Measurements from ENCODE around the gene BMPR2. TPM values are rescaled to one million over a fixed set of nuclear protein-coding genes. Genes with fewer than 3 reads are reported as not detected.

BMPR2 gene
- total and polyA plus RNA-seq, 2 of the 4 experiments (the other 2 are of a cell fraction): 17.0 to 30.1 TPM

GRCh38 chr2:202378662-202379358 is 2.7 kb downstream of the BMPR2 start:
- no peaks in the 10 kb centered on the region for H3K27me3 ChIP-seq (ENCODE audit: control insufficient read depth, insufficient read depth, low read length)
- ChIA-PET POLR2A (ENCODE audit: unreplicated experiment) (interaction anchor here (0.6 kb wide), 1 partner anchor 48 kb away, joined by 9 read pairs; no protein-coding TSS in a partner anchor), CTCF (no interaction called here)
- peaks cover 0 to 24% of the 10 kb centered on the region in 2 experiments; a peak in 2 of 4 replicates for H3K79me1 ChIP-seq (ENCODE audit: low read depth in 1 of 2, low read length in 2 of 2)
- no peaks in the 10 kb centered on the region for H3K36me3 ChIP-seq (ENCODE audit: control insufficient read depth, insufficient read depth, low read length)
- peak overlapping the region; percentile 66; the same call in 1 of the 2 replicates for H3K9ac ChIP-seq (ENCODE audit: low read depth, low read length)
- intact Hi-C loops (cut with micrococcal nuclease): loop anchor here (5.0 to 10.0 kb wide), 6 partner anchors 48 to 344 kb away; partner anchors contain the start of gene FZD7
- no peak overlapping the region for H2BK120ac ChIP-seq (ENCODE audit: low read depth, low read length)
- peaks cover 6% of the 10 kb centered on the region; the same call in 1 of the 2 replicates for H3K4me1 ChIP-seq (ENCODE audit: control insufficient read depth, insufficient read depth, low read length)
- H4K8ac ChIP-seq (ENCODE audit: low read depth in 2 of 2, low read length in 2 of 2): no peak overlapping the region
- no peak overlapping the region for H4K5ac ChIP-seq (ENCODE audit: low read depth, low read length)
- no peak overlapping the region for H3K18ac ChIP-seq (ENCODE audit: low read depth, low read length)
- H2BK15ac ChIP-seq (ENCODE audit: low read depth, low read length): no peak overlapping the region
- no peak overlapping the region for H2BK20ac ChIP-seq (ENCODE audit: low read depth, low read length)
- in situ Hi-C loops (cut with MboI; ENCODE audit: low sequenced_read_pairs): no loop called here
- TF ChIP-seq RFX5 (IDR thresholded peaks at IDR 0.05; ENCODE audit: low read depth, low read length) (no peak), NFE2L2 (IDR thresholded peaks at IDR 0.05; ENCODE audit: low read depth, low read length) (no peak), MXI1 (IDR thresholded peaks at IDR 0.05; ENCODE audit: borderline replicate concordance, low read depth, low read length) (peak; percentile 57; the same call in 1 of the 2 replicates), RAD21 (IDR thresholded peaks at IDR 0.05; ENCODE audit: low read length) (no peak), ELK1 (IDR thresholded peaks at IDR 0.05; ENCODE audit: borderline replicate concordance, low read depth, low read length) (no peak)
- dilution Hi-C loops (cut with HindIII; ENCODE audit: low sequenced_read_pairs, unreplicated experiment): no loop called here
- no peak overlapping the region for H3K27ac ChIP-seq (ENCODE audit: insufficient read depth, low read length)
- peak overlapping the region; percentile 100 for H3K4me2 ChIP-seq (ENCODE audit: low read depth, low read length)
- H2AK5ac ChIP-seq (ENCODE audit: low read depth, low read length): no peak overlapping the region
- H4K91ac ChIP-seq (ENCODE audit: insufficient read depth, low read depth, low read length): no peak overlapping the region
- H3K14ac ChIP-seq (replicated peaks; ENCODE audit: low read depth, low read length): peak overlapping the region; percentile 8
- H3K23ac ChIP-seq (ENCODE audit: low read depth, low read length): peak overlapping the region; percentile 51; the same call in 1 of the 2 replicates
- peaks cover 5% of the 10 kb centered on the region for H3K9me1 ChIP-seq (ENCODE audit: insufficient read depth, low read length)
- H3K4ac ChIP-seq (ENCODE audit: low read depth, low read length): no peak overlapping the region
- H4K20me1 ChIP-seq (ENCODE audit: insufficient read depth, low read length): peaks cover 55% of the 10 kb centered on the region
- WGBS, 2 experiments (ENCODE audit: extremely low coverage in 2 of 2, insufficient read length in 1 of 2): no CpG with 5 or more reads among the region's 3 CpGs
- DNase-seq (no peak), ATAC-seq (ENCODE audit: low read depth) (no peak)
- H3K9me3 ChIP-seq (ENCODE audit: control insufficient read depth, insufficient read depth, low read length): no peaks in the 10 kb centered on the region
- BruUV-seq (replicated peaks): no TSS peak
- no peak overlapping the region for H3K56ac ChIP-seq (ENCODE audit: extremely low read depth, insufficient read depth, low read length)
- H2AK9ac ChIP-seq (replicated peaks; ENCODE audit: low read depth, low read length, poor library complexity): no peak overlapping the region
- no peak overlapping the region for H2AFZ ChIP-seq (replicated peaks; ENCODE audit: low read length, poor library complexity)
- H3K4me3 ChIP-seq (ENCODE audit: insufficient read depth, low read depth, low read length): peak overlapping the region; percentile 100
- H2BK5ac ChIP-seq (ENCODE audit: low read depth, low read length, poor library complexity, severe bottlenecking): peak overlapping the region; percentile 92
